Thyroid gland (tissue), 4 donors: ENCODE data around the gene FAM241A.

ENCODE experiments used
- CTCF ChIP-seq, 6 experiments: fragments of 200-600 bp in 3 of 6; fragments of 450-650 bp in 3 of 6; sonication (generic) in 3 of 6; IDR thresholded peaks; one replicate each; pipeline ENCODE4 v1.5.1; 2016 to 2019; ENCODE audit warnings: antibody characterized with exemption in 6 of 6, mild to moderate bottlenecking in 2 of 6, inconsistent platforms in 1 of 6, moderate library complexity in 1 of 6
- POLR2A ChIP-seq, 2 donors: fragments of 450-650 bp; IDR thresholded peaks; one replicate each; pipeline ENCODE4 v1.6.1; 2017; ENCODE audit warnings: antibody characterized with exemption in 2 of 2, mild to moderate bottlenecking in 2 of 2, moderate library complexity in 1 of 2

DNA sequence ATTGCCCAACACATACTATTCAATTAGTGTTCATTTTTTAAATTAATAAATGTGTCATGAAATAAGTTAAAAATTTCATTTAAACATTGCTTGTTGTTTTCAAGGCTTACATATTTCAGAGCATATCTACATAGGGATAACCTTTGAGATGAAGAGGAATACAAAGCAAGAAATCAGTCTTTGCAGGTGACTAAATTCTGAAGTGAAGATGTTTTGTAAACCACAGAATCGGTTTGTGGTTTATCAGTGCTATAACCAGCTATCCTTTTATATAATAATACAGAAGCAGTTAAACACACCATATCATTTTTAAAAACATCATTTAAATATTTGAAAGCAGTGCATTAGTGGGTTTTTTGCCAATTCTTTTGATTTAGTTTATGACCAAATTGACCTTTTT, 26.9 kb downstream of the FAM241A start:
- TF ChIP-seq CTCF (IDR thresholded peaks at IDR 0.05): no peak
- no peak for TF ChIP-seq POLR2A (IDR thresholded peaks at IDR 0.05)
